Measurements from ENCODE around the gene CATSPERZ. TPM values are rescaled to one million over a fixed set of nuclear protein-coding genes. Genes with fewer than 3 reads are reported as not detected.

The CATSPERZ gene
- total and polyA plus RNA-seq, 9 of the 15 experiments (the other 6 are each of a cell fraction or from before 2014, with no cell fraction given) = 0.86 to 8.5 (median 3.5) TPM

DNA sequence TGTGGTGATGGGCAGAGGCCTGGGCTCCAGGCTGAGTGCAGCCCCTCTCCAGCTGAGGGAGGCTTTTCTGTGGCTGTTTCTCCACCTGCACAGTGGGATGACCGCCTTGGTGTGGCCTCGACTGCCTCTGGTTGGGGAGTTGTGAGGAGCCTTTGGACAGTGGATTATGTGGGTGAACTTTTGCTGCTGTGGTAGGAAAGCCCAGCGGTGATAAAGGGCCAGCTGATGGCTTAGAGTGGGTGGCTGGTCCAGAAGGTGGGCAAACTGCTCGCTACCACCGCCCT is 3.8 kb downstream of the CATSPERZ start:
- Histone ChIP-seq H3K9me3 (replicated peaks; ENCODE audit: control insufficient read depth, insufficient read depth, low read depth, low read length) (no peaks in the 10 kb centered on the region), H4K20me1 (replicated peaks; ENCODE audit: control insufficient read depth, insufficient read depth, low read length) (no peaks in the 10 kb centered on the region; the same call in 1 of the 2 replicates), H3K27me3 (ENCODE audit: control insufficient read depth in 2 of 2, insufficient read depth in 2 of 2, low read length in 2 of 2) (no peaks in the 10 kb centered on the region; a peak in 1 of 5 replicates), H3K9me1 (ENCODE audit: control insufficient read depth, insufficient read depth, low read length) (peaks cover 5% of the 10 kb centered on the region), H3K36me3 (ENCODE audit: control insufficient read depth, insufficient read depth, low read length) (peaks cover 22% of the 10 kb centered on the region; the same call in 2 of the 3 replicates), H3K4me3 (peak overlapping the region; percentile 72), H3K4me1 (replicated peaks in 1 of 2; ENCODE audit: control insufficient read depth in 2 of 2, insufficient read depth in 2 of 2, low read length in 2 of 2) (peaks cover 32 to 58% of the 10 kb centered on the region in 2 experiments), H3K9ac (ENCODE audit: insufficient read depth in 1 of 2, low read depth in 2 of 2, low read length in 2 of 2) (peak overlapping the region; percentile 94 to 100), H3K79me2 (ENCODE audit: control insufficient read depth, insufficient read depth, low read length) (peaks cover 32% of the 10 kb centered on the region), H3K4me2 (ENCODE audit: insufficient read depth, low read length) (peak overlapping the region; percentile 93), H2AFZ (ENCODE audit: low read depth, low read length) (peak overlapping the region; percentile 93; the same call in 1 of the 2 replicates), H3K27ac (ENCODE audit: extremely low read depth, low read depth, low read length) (peak overlapping the region; percentile 100)
- ChIA-PET CTCF (ENCODE audit: low intra/inter-chr PET ratio) (interaction anchor here (1.4 kb wide), 1 partner anchor 100 kb away, joined by 10 read pairs; no protein-coding TSS in a partner anchor), POLR2A (interaction anchor here (0.6 to 5.8 kb wide), 14 partner anchors 14 to 1196 kb away, joined by 3 to 68 read pairs (median 4); partner anchors contain the start of genes BAD, FERMT3, NUDT22 and PPP1R14B)
- TF ChIP-seq, protein P1, sequence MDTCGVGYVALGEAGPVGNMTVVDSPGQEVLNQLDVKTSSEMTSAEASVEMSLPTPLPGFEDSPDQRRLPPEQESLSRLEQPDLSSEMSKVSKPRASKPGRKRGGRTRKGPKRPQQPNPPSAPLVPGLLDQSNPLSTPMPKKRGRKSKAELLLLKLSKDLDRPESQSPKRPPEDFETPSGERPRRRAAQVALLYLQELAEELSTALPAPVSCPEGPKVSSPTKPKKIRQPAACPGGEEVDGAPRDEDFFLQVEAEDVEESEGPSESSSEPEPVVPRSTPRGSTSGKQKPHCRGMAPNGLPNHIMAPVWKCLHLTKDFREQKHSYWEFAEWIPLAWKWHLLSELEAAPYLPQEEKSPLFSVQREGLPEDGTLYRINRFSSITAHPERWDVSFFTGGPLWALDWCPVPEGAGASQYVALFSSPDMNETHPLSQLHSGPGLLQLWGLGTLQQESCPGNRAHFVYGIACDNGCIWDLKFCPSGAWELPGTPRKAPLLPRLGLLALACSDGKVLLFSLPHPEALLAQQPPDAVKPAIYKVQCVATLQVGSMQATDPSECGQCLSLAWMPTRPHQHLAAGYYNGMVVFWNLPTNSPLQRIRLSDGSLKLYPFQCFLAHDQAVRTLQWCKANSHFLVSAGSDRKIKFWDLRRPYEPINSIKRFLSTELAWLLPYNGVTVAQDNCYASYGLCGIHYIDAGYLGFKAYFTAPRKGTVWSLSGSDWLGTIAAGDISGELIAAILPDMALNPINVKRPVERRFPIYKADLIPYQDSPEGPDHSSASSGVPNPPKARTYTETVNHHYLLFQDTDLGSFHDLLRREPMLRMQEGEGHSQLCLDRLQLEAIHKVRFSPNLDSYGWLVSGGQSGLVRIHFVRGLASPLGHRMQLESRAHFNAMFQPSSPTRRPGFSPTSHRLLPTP (IDR thresholded peaks at IDR 0.05; ENCODE audit: borderline replicate concordance, extremely low read depth, insufficient read length) = no peak
- no peak for TF ChIP-seq ZNF79 (CRISPR knock-in tag; IDR thresholded peaks at IDR 0.05; ENCODE audit: low read depth)
- no peak for TF ChIP-seq MAFK (IDR thresholded peaks at IDR 0.05; ENCODE audit: low read length)
- no peak for TF ChIP-seq KAT7 (CRISPR knock-in tag; IDR thresholded peaks at IDR 0.05; ENCODE audit: borderline replicate concordance)
- TF ChIP-seq FOXK2 (conservative IDR thresholded peaks at IDR 0.05 in 1 of 2, IDR thresholded peaks at IDR 0.05 in 1 of 2; ENCODE audit: low read depth in 2 of 2) = no peak
- no peak for TF ChIP-seq ZNF780A (CRISPR knock-in tag; IDR thresholded peaks at IDR 0.05)
- no peak for TF ChIP-seq HNRNPK (IDR thresholded peaks at IDR 0.05; ENCODE audit: low read depth, low read length, poor library complexity, severe bottlenecking)
- TF ChIP-seq, protein P2, sequence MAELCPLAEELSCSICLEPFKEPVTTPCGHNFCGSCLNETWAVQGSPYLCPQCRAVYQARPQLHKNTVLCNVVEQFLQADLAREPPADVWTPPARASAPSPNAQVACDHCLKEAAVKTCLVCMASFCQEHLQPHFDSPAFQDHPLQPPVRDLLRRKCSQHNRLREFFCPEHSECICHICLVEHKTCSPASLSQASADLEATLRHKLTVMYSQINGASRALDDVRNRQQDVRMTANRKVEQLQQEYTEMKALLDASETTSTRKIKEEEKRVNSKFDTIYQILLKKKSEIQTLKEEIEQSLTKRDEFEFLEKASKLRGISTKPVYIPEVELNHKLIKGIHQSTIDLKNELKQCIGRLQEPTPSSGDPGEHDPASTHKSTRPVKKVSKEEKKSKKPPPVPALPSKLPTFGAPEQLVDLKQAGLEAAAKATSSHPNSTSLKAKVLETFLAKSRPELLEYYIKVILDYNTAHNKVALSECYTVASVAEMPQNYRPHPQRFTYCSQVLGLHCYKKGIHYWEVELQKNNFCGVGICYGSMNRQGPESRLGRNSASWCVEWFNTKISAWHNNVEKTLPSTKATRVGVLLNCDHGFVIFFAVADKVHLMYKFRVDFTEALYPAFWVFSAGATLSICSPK (IDR thresholded peaks at IDR 0.05; ENCODE audit: borderline replicate concordance) = no peak
- TF ChIP-seq ZFP1 (CRISPR knock-in tag; IDR thresholded peaks at IDR 0.05) = no peak
- TF ChIP-seq FUS (optimal IDR thresholded peaks at IDR 0.05; ENCODE audit: low read depth, low read length) = no peak
- no peak for TF ChIP-seq JUN (IDR thresholded peaks at IDR 0.05; ENCODE audit: borderline replicate concordance, low read depth, low read length)
- no peak for TF ChIP-seq JUN (CRISPR knock-in tag; IDR thresholded peaks at IDR 0.05; ENCODE audit: borderline replicate concordance)
- no peak for TF ChIP-seq ZNF217 (CRISPR knock-in tag; IDR thresholded peaks at IDR 0.05)
- no peak for TF ChIP-seq KLF1 (tag; IDR thresholded peaks at IDR 0.05)
- TF ChIP-seq ZNF324 (CRISPR knock-in tag; IDR thresholded peaks at IDR 0.05) = no peak
- no peak for TF ChIP-seq RBM25 (IDR thresholded peaks at IDR 0.05; ENCODE audit: low read depth, low read length, severe bottlenecking)
- TF ChIP-seq, protein P3, sequence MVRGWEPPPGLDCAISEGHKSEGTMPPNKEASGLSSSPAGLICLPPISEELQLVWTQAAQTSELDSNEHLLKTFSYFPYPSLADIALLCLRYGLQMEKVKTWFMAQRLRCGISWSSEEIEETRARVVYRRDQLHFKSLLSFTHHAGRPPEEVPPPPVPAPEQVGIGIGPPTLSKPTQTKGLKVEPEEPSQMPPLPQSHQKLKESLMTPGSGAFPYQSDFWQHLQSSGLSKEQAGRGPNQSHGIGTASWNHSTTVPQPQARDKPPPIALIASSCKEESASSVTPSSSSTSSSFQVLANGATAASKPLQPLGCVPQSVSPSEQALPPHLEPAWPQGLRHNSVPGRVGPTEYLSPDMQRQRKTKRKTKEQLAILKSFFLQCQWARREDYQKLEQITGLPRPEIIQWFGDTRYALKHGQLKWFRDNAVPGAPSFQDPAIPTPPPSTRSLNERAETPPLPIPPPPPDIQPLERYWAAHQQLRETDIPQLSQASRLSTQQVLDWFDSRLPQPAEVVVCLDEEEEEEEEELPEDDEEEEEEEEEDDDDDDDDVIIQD (CRISPR knock-in tag; IDR thresholded peaks at IDR 0.05) = no peak
- no peak for TF ChIP-seq BRD4 (IDR thresholded peaks at IDR 0.05)
- WGBS (ENCODE audit: insufficient coverage, low coverage, missing lambda C conversion rate) = 41% methylated on average over 5 of the region's 5 CpGs
- no TSS peak for BruUV-seq (replicated peaks)
- DNase-seq (ENCODE audit: extremely low read depth in 1 of 4, low spot score in 3 of 4) (no peak), FAIRE-seq (no peak), ATAC-seq (no peak)
- in situ Hi-C loops (cut with MboI) = no loop called here
- intact Hi-C loops (cut with micrococcal nuclease) = loop anchor here (1.0 to 10.0 kb wide), 6 partner anchors 33 to 469 kb away; partner anchors contain the start of genes FKBP2, MARK2, PPP1R14B and STIP1
